Femur (tissue), 1 donor: ENCODE data around the gene PACRG.
"Not testable (repeated sequence)": the region's sequence is repeated elsewhere in the genome, so short reads cannot be mapped to it uniquely, and the experiment has no call there.

ENCODE experiments used
- DNase-seq: peaks from one replicate; pipeline ENCODE4 v3.0.0-alpha.2; 2017

The PACRG gene

GRCh38 chr6:163300838-163301237 is 573.1 kb downstream of the PACRG start:
- no peak for DNase-seq

GRCh38 chr6:163301726-163302635 is 574.2 kb downstream of the PACRG start:
- no peak for DNase-seq

GRCh38 chr6:163302747-163303146 is 575.0 kb downstream of the PACRG start:
- no peak for DNase-seq

GRCh38 chr6:163306000-163306399 is 578.2 kb downstream of the PACRG start:
- DNase-seq = no peak

GRCh38 chr6:163308629-163309440 is 581.1 kb downstream of the PACRG start:
- no peak for DNase-seq

- DNase-seq = no peak
These were observed 581.8 kb downstream of the PACRG start for GRCh38 chr6:163309491-163310026.

- DNase-seq = no peak
These were observed 582.6 kb downstream of the PACRG start for GRCh38 chr6:163310096-163310972.

- no peak for DNase-seq
These were observed 583.2 kb downstream of the PACRG start for GRCh38 chr6:163310973-163311383.

GRCh38 chr6:163311830-163312229 is 584.1 kb downstream of the PACRG start:
- no peak for DNase-seq

GRCh38 chr6:163313566-163313965 is 585.8 kb downstream of the PACRG start:
- DNase-seq = no peak

GRCh38 chr6:163313981-163314380 is 586.2 kb downstream of the PACRG start:
- no peak for DNase-seq

GRCh38 chr6:163314791-163315470 is 587.2 kb downstream of the PACRG start:
- DNase-seq = no peak

- not testable (repeated sequence) for DNase-seq
These were observed 589.2 kb downstream of the PACRG start for GRCh38 chr6:163316866-163317495.

- no peak for DNase-seq
These were observed 590.5 kb downstream of the PACRG start for GRCh38 chr6:163318071-163318786.

- DNase-seq = no peak
These were observed 592.0 kb downstream of the PACRG start for GRCh38 chr6:163319609-163320366.

- no peak for DNase-seq
These were observed 592.6 kb downstream of the PACRG start for GRCh38 chr6:163320402-163320801.

GRCh38 chr6:163320804-163321203 is 593.0 kb downstream of the PACRG start:
- DNase-seq = no peak

GRCh38 chr6:163321717-163322116 is 593.9 kb downstream of the PACRG start:
- no peak for DNase-seq

- DNase-seq = no peak
These were observed 595.5 kb downstream of the PACRG start for GRCh38 chr6:163323274-163323673.

- DNase-seq = no peak
These were observed 595.9 kb downstream of the PACRG start for GRCh38 chr6:163323705-163324104.
